ENCODE measurements around the gene POLR3E.
A peak's percentile ranks its signal among the peaks of the same experiment; 100 is the strongest.

The POLR3E gene

GRCh38 chr16:22352723-22353122 lies 55.5 kb downstream of the POLR3E start:
- DNase-seq (ENCODE audit: low read depth in 2 of 2): no peak
- no peak overlapping the region for H3K4me3 ChIP-seq (replicated peaks in 1 of 2; ENCODE audit: low read depth in 2 of 2, low read length in 2 of 2)
- no peak for TF ChIP-seq CTCF (IDR thresholded peaks at IDR 0.05; ENCODE audit: low read depth, low read length)

- TF ChIP-seq CTCF (IDR thresholded peaks at IDR 0.05; ENCODE audit: low read depth, low read length): no peak
- H3K4me3 ChIP-seq (replicated peaks in 1 of 2; ENCODE audit: low read depth in 2 of 2, low read length in 2 of 2): no peak overlapping the region
- DNase-seq (ENCODE audit: low read depth in 2 of 2): peak; percentile 74 to 82
Measured at GRCh38 chr16:22353191-22353919, 56.1 kb downstream of the POLR3E start.

- DNase-seq (ENCODE audit: low read depth in 2 of 2): no peak
- no peak overlapping the region for H3K4me3 ChIP-seq (replicated peaks in 1 of 2; ENCODE audit: low read depth in 2 of 2, low read length in 2 of 2)
- no peak for TF ChIP-seq CTCF (IDR thresholded peaks at IDR 0.05; ENCODE audit: low read depth, low read length)
Measured at GRCh38 chr16:22353933-22354541, 56.8 kb downstream of the POLR3E start.

GRCh38 chr16:22355487-22355908 lies 58.3 kb downstream of the POLR3E start:
- DNase-seq (ENCODE audit: low read depth in 2 of 2): no peak
- no peak for TF ChIP-seq CTCF (IDR thresholded peaks at IDR 0.05; ENCODE audit: low read depth, low read length)
- no peak overlapping the region for H3K4me3 ChIP-seq (replicated peaks in 1 of 2; ENCODE audit: low read depth in 2 of 2, low read length in 2 of 2)

- no peak overlapping the region for H3K4me3 ChIP-seq (replicated peaks in 1 of 2; ENCODE audit: low read depth in 2 of 2, low read length in 2 of 2)
- peak in 1 of 2 donors; percentile 27 for DNase-seq (ENCODE audit: low read depth in 2 of 2)
- no peak for TF ChIP-seq CTCF (IDR thresholded peaks at IDR 0.05; ENCODE audit: low read depth, low read length)
Measured at GRCh38 chr16:22356930-22357634, 59.9 kb downstream of the POLR3E start.

- no peak for DNase-seq (ENCODE audit: low read depth in 2 of 2)
- no peak overlapping the region for H3K4me3 ChIP-seq (replicated peaks in 1 of 2; ENCODE audit: low read depth in 2 of 2, low read length in 2 of 2)
- no peak for TF ChIP-seq CTCF (IDR thresholded peaks at IDR 0.05; ENCODE audit: low read depth, low read length)
Measured at GRCh38 chr16:22357635-22357971, 60.4 kb downstream of the POLR3E start.

All from cardiac fibroblast (primary cell).